GM18526 (cell line): ENCODE data around the gene PRDX5.
A peak's percentile ranks its signal among the peaks of the same experiment; 100 is the strongest.

Experiments used
- POLR2A ChIP-seq: IDR thresholded peaks from 3 replicates; pipeline ENCODE4 v1.6.1; 2011; ENCODE audit not compliant: insufficient read length; ENCODE audit errors: extremely low read depth

The PRDX5 gene

DNA sequence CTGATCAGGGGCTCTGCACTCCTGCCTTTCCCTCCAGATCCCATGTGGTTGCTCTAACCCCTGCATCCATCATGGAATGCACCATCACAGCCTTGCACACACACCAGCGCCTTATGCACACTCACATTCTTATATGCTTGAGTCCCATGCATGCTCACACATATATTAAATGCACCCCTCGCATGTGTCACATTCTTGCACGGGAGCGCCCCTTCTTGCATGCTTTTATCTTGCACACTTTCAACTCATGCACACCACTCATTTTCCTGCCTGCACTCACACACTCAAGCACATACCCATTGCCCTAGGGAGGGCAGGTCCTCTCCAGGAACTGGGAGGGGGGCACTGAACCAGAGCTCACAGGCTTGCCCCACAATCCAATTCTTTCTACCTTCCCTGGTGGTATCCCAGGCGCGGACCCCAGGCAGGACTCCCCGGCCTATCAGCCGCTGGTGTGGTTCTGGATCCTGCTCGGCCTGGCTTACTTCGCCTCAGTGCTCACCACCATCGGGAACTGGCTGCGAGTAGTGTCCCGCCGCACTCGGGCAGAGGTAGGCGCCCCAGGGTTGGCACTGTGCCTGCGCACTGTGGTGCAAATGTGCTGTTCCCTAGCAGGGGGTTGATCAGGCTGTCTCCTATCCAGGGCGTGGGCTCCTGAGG is 20.1 kb upstream of the PRDX5 start:
- TF ChIP-seq POLR2A = no peak

- no peak for TF ChIP-seq POLR2A
These were observed 18.7 kb upstream of the PRDX5 start for GRCh38 chr11:64298966-64299846.

- TF ChIP-seq POLR2A = no peak
These were observed 17.9 kb upstream of the PRDX5 start, which contains the start of gene CATSPERZ for GRCh38 chr11:64299847-64300648. Gene CATSPERZ (plus strand): TSS chr11:64300358. CDS start chr11:64300411, 53 bp downstream.

GRCh38 chr11:64303109-64304031 is 14.6 kb upstream of the PRDX5 start:
- TF ChIP-seq POLR2A = no peak

DNA sequence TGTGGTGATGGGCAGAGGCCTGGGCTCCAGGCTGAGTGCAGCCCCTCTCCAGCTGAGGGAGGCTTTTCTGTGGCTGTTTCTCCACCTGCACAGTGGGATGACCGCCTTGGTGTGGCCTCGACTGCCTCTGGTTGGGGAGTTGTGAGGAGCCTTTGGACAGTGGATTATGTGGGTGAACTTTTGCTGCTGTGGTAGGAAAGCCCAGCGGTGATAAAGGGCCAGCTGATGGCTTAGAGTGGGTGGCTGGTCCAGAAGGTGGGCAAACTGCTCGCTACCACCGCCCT is 13.9 kb upstream of the PRDX5 start:
- TF ChIP-seq POLR2A = no peak

DNA sequence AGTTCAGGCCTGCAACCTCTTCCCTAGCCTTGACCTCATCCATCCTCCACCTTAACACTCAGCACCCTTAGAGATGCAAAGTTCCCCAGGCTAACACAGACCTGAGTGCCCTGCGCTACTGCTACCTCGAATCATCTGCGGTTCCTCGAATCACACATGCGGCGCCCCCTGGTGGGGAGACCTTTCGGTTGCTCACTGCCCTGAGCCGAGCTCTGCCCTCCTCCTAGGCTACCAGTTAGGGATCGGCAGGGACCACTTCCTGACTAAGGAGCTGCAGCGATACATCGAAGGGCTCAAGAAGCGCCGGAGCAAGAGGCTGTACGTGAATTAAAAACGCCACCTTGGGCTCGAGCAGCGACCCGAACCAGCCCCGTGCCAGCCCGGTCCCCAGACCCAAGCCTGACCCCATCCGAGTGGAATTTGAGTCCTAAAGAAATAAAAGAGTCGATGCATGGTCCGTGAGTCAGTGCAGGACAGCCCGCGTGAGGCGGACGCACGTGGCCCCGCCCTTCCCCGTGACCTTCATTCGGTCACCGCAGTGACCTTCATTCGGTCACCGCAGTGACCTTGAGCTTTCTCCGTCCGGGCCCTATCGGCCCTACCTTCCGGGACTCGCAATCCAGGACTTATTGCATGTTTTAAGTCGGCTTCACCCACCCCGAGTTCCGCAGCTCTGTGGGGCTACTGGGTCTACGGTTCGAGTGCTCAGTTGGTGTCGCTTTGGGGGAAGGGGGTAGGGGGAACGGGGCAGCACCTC is 13.4 kb upstream of the PRDX5 start:
- peak; percentile 73 for TF ChIP-seq POLR2A

GRCh38 chr11:64305075-64305690 is 12.7 kb upstream of the PRDX5 start, which contains the start of gene ESRRA:
Gene ESRRA (plus strand): TSS chr11:64305524. CDS start chr11:64307180, 1,656 bp downstream.
- TF ChIP-seq POLR2A = peak; percentile 73

GRCh38 chr11:64305691-64306562 is 12.0 kb upstream of the PRDX5 start:
- peak; percentile 55 for TF ChIP-seq POLR2A

- no peak for TF ChIP-seq POLR2A
These were observed 11.4 kb upstream of the PRDX5 start for GRCh38 chr11:64306563-64306875.

DNA sequence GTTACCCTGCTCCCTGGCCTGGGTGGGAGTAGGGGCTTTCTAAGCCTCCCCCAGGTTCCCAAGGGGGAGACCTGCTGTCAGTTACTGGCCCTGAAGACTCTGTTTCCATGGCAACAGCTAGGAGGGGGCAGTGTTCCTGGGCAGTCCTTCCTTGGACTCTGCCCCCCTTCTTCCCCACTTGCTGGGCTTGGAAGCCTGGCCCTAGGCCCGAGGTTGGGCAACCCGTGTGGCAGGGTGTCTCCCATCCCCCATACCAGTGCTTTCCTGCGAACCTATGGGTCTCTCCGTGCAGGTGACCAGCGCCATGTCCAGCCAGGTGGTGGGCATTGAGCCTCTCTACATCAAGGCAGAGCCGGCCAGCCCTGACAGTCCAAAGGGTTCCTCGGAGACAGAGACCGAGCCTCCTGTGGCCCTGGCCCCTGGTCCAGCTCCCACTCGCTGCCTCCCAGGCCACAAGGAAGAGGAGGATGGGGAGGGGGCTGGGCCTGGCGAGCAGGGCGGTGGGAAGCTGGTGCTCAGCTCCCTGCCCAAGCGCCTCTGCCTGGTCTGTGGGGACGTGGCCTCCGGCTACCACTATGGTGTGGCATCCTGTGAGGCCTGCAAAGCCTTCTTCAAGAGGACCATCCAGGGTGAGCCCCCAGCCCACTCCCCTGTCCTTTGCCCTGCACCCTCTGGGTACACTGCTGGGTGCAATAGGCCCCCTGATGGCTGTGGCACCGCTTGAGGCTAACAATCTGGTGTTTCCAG is 10.9 kb upstream of the PRDX5 start:
- TF ChIP-seq POLR2A = no peak

GRCh38 chr11:64312947-64313346 is 5.0 kb upstream of the PRDX5 start:
- TF ChIP-seq POLR2A = no peak
